ENCODE measurements around the gene HNRNPA3.
A peak's percentile ranks its signal among the peaks of the same experiment; 100 is the strongest.

HNRNPA3 gene

DNA sequence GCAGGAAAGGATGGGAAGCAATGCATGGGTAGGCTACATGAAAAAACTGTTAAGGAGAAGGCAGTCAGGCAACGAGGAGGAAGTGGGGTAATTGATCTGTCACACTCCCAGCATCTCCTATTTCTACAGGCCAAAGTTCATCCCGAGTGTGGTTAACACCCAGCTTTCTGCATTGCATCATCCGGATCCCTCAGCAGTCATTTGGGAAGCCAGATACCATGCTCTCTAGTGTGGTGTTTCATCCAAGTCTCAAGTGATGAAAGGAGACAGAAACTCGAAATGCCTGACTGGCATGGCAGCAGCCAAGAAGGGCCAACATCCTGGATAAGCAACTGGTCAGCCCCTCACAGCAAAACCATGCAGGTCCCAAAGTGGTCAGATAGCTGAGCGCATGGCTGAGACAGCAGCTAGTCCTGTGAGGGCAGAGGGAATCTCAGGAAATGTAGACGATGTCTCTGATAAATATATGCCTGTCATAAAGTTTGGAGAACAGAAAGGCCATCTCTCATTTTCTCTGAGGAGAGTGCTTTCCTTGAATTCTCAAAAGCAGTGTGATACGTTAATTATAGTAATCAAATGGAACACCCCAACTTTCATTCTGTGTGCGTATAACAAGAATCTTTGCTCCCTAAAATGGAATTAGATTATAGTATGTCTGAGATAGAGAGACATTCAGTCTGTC lies 24.8 kb upstream of the HNRNPA3 start:
- no peak for TF ChIP-seq CTCF (IDR thresholded peaks at IDR 0.05)
- Mint-ChIP-seq H3K36me3 (ENCODE audit: low read depth) (peaks cover 4% of the 10 kb centered on the region), H3K4me3 (peak overlapping the region; percentile 17), H3K27me3 (ENCODE audit: low read depth, poor library complexity) (peaks cover 3% of the 10 kb centered on the region), H3K4me1 (peaks cover 42% of the 10 kb centered on the region), H3K9me3 (peaks cover 10% of the 10 kb centered on the region), H3K27ac (peak overlapping the region; percentile 96)
- DNase-seq, result peak; percentile 39

- no peak overlapping the region for H3K4me3 Mint-ChIP-seq
- peaks cover 33% of the 10 kb centered on the region for H3K4me1 Mint-ChIP-seq
- peaks cover 4% of the 10 kb centered on the region for H3K36me3 Mint-ChIP-seq (ENCODE audit: low read depth)
- no peak for DNase-seq
- peak overlapping the region; percentile 96 for H3K27ac Mint-ChIP-seq
- no peak for TF ChIP-seq CTCF (IDR thresholded peaks at IDR 0.05)
- peaks cover 3% of the 10 kb centered on the region for H3K27me3 Mint-ChIP-seq (ENCODE audit: low read depth, poor library complexity)
- peaks cover 10% of the 10 kb centered on the region for H3K9me3 Mint-ChIP-seq
Measured at GRCh38 chr2:177188482-177189469, 23.8 kb upstream of the HNRNPA3 start.

GRCh38 chr2:177190941-177191340 lies 21.7 kb upstream of the HNRNPA3 start:
- H3K4me1 Mint-ChIP-seq, result peaks cover 40% of the 10 kb centered on the region
- H3K4me3 Mint-ChIP-seq, result no peak overlapping the region
- H3K27me3 Mint-ChIP-seq (ENCODE audit: low read depth, poor library complexity), result no peaks in the 10 kb centered on the region
- TF ChIP-seq CTCF (IDR thresholded peaks at IDR 0.05), result no peak
- peaks cover 3% of the 10 kb centered on the region for H3K9me3 Mint-ChIP-seq
- no peak overlapping the region for H3K27ac Mint-ChIP-seq
- H3K36me3 Mint-ChIP-seq (ENCODE audit: low read depth), result peaks cover 4% of the 10 kb centered on the region
- no peak for DNase-seq

- Mint-ChIP-seq H3K27ac (no peak overlapping the region), H3K4me3 (no peak overlapping the region), H3K9me3 (no peaks in the 10 kb centered on the region), H3K36me3 (ENCODE audit: low read depth) (peaks cover 4% of the 10 kb centered on the region), H3K4me1 (peaks cover 25% of the 10 kb centered on the region), H3K27me3 (ENCODE audit: low read depth, poor library complexity) (no peaks in the 10 kb centered on the region)
- no peak for TF ChIP-seq CTCF (IDR thresholded peaks at IDR 0.05)
- no peak for DNase-seq
Measured at GRCh38 chr2:177192788-177193187, 19.8 kb upstream of the HNRNPA3 start.

GRCh38 chr2:177193240-177193639 lies 19.4 kb upstream of the HNRNPA3 start:
- H3K4me1 Mint-ChIP-seq, result peaks cover 20% of the 10 kb centered on the region
- no peak for TF ChIP-seq CTCF (IDR thresholded peaks at IDR 0.05)
- no peaks in the 10 kb centered on the region for H3K9me3 Mint-ChIP-seq
- DNase-seq, result no peak
- H3K36me3 Mint-ChIP-seq (ENCODE audit: low read depth), result peaks cover 4% of the 10 kb centered on the region
- H3K27ac Mint-ChIP-seq, result no peak overlapping the region
- no peaks in the 10 kb centered on the region for H3K27me3 Mint-ChIP-seq (ENCODE audit: low read depth, poor library complexity)
- H3K4me3 Mint-ChIP-seq, result no peak overlapping the region

Measured in nephron progenitor cell (in vitro differentiated cells).